Esophagus squamous epithelium (tissue), 4 donors: ENCODE results near the gene CNTNAP4.

Source experiments
- POLR2A ChIP-seq, 4 donors: fragments of 450-650 bp; IDR thresholded peaks; one replicate each; pipeline ENCODE4 v1.6.1; 2017; ENCODE audit warnings: antibody characterized with exemption in 4 of 4, mild to moderate bottlenecking in 4 of 4, moderate library complexity in 3 of 4
- TF ChIP-seq, protein P1 (sequence below), 6 experiments: fragments of 450-650 bp in 4 of 6; fragments of 200-600 bp in 2 of 6; sonication (generic) in 2 of 6; IDR thresholded peaks; one replicate each; pipeline ENCODE4 v1.5.1; 2016 to 2019; ENCODE audit warnings: antibody characterized with exemption in 6 of 6, mild to moderate bottlenecking in 4 of 6, moderate library complexity in 4 of 6

DNA sequence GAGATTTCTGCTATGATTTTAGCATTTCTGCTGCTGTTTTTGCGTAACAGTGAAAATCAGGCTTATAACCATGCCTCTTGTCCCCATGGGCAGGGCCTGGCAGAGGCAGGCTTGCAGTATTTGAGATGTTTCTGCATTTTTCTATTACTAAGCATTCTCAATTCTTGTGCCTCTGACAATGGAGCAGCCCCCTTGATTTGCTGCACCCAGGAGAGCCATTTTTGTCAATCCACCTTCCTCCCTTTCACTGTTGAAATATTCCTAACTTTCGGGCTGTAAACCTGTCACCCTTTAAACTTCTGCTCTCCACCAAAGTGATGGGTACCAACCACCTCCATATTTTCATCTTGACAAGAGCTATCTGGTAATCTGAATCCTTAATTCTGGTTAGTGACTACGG, 178.1 kb downstream of the CNTNAP4 start:
- TF ChIP-seq, protein P1, sequence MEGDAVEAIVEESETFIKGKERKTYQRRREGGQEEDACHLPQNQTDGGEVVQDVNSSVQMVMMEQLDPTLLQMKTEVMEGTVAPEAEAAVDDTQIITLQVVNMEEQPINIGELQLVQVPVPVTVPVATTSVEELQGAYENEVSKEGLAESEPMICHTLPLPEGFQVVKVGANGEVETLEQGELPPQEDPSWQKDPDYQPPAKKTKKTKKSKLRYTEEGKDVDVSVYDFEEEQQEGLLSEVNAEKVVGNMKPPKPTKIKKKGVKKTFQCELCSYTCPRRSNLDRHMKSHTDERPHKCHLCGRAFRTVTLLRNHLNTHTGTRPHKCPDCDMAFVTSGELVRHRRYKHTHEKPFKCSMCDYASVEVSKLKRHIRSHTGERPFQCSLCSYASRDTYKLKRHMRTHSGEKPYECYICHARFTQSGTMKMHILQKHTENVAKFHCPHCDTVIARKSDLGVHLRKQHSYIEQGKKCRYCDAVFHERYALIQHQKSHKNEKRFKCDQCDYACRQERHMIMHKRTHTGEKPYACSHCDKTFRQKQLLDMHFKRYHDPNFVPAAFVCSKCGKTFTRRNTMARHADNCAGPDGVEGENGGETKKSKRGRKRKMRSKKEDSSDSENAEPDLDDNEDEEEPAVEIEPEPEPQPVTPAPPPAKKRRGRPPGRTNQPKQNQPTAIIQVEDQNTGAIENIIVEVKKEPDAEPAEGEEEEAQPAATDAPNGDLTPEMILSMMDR (IDR thresholded peaks at IDR 0.05), result no peak
- no peak for TF ChIP-seq POLR2A (IDR thresholded peaks at IDR 0.05)
